Measurements from ENCODE around the gene DCTN2.

DNA sequence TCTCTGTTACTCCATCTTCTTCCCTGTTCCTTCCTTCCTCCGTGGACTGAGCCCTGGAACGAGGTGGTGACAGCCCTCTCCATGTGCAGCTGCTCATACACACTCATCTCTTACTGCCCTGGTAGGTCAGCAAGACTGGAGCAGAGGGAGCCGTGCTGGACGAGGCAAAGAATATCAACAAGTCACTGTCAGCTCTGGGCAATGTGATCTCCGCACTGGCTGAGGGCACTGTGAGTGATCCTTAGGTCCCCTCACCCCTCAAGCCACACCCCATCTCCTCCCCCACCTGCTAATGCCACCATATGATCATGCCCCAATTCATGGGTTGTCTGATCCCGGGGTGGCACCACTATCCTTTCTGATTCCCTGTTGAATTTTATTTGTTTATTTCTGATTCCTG is 21.8 kb upstream of the DCTN2 start:
- no peak; the same call in 1 of the 2 replicates for TF ChIP-seq POLR2A (IDR thresholded peaks at IDR 0.05; ENCODE audit: low read length)
- TF ChIP-seq CHD2 (IDR thresholded peaks at IDR 0.05; ENCODE audit: low read length, partially characterized antibody): no peak
- TF ChIP-seq, protein P1, sequence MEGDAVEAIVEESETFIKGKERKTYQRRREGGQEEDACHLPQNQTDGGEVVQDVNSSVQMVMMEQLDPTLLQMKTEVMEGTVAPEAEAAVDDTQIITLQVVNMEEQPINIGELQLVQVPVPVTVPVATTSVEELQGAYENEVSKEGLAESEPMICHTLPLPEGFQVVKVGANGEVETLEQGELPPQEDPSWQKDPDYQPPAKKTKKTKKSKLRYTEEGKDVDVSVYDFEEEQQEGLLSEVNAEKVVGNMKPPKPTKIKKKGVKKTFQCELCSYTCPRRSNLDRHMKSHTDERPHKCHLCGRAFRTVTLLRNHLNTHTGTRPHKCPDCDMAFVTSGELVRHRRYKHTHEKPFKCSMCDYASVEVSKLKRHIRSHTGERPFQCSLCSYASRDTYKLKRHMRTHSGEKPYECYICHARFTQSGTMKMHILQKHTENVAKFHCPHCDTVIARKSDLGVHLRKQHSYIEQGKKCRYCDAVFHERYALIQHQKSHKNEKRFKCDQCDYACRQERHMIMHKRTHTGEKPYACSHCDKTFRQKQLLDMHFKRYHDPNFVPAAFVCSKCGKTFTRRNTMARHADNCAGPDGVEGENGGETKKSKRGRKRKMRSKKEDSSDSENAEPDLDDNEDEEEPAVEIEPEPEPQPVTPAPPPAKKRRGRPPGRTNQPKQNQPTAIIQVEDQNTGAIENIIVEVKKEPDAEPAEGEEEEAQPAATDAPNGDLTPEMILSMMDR (IDR thresholded peaks at IDR 0.05): no peak
- TF ChIP-seq, protein P2, sequence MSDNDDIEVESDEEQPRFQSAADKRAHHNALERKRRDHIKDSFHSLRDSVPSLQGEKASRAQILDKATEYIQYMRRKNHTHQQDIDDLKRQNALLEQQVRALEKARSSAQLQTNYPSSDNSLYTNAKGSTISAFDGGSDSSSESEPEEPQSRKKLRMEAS (IDR thresholded peaks at IDR 0.05): no peak
- TF ChIP-seq MAFK (IDR thresholded peaks at IDR 0.05; ENCODE audit: partially characterized antibody): no peak
- TF ChIP-seq, protein P3, sequence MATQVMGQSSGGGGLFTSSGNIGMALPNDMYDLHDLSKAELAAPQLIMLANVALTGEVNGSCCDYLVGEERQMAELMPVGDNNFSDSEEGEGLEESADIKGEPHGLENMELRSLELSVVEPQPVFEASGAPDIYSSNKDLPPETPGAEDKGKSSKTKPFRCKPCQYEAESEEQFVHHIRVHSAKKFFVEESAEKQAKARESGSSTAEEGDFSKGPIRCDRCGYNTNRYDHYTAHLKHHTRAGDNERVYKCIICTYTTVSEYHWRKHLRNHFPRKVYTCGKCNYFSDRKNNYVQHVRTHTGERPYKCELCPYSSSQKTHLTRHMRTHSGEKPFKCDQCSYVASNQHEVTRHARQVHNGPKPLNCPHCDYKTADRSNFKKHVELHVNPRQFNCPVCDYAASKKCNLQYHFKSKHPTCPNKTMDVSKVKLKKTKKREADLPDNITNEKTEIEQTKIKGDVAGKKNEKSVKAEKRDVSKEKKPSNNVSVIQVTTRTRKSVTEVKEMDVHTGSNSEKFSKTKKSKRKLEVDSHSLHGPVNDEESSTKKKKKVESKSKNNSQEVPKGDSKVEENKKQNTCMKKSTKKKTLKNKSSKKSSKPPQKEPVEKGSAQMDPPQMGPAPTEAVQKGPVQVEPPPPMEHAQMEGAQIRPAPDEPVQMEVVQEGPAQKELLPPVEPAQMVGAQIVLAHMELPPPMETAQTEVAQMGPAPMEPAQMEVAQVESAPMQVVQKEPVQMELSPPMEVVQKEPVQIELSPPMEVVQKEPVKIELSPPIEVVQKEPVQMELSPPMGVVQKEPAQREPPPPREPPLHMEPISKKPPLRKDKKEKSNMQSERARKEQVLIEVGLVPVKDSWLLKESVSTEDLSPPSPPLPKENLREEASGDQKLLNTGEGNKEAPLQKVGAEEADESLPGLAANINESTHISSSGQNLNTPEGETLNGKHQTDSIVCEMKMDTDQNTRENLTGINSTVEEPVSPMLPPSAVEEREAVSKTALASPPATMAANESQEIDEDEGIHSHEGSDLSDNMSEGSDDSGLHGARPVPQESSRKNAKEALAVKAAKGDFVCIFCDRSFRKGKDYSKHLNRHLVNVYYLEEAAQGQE (IDR thresholded peaks at IDR 0.05): no peak
- no peak for TF ChIP-seq TFCP2L1 (CRISPR knock-in tag; IDR thresholded peaks at IDR 0.05)
- TF ChIP-seq, protein P4, sequence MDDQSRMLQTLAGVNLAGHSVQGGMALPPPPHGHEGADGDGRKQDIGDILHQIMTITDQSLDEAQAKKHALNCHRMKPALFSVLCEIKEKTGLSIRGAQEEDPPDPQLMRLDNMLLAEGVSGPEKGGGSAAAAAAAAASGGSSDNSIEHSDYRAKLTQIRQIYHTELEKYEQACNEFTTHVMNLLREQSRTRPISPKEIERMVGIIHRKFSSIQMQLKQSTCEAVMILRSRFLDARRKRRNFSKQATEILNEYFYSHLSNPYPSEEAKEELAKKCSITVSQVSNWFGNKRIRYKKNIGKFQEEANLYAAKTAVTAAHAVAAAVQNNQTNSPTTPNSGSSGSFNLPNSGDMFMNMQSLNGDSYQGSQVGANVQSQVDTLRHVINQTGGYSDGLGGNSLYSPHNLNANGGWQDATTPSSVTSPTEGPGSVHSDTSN (IDR thresholded peaks at IDR 0.05): no peak
- TF ChIP-seq POLR2AphosphoS2 (conservative IDR thresholded peaks at IDR 0.05; ENCODE audit: low read length): no peak
- no peak for TF ChIP-seq EHMT2 (IDR thresholded peaks at IDR 0.05; ENCODE audit: low read depth)

All from A549 (cell line).